A673 (cell line): ENCODE results near the gene CASKIN2. TPM values are rescaled to one million over a fixed set of nuclear protein-coding genes. Genes with fewer than 3 reads are reported as not detected.

Source experiments
- BruUV-seq: library from RNA; stranded (reverse); fragments of 400-500 nt; replicated peaks from 2 replicates; lab custom pipeline; 2021; lab: Mats Ljungman, UMichigan
- CTCF ChIA-PET: fragments of 300-600 bp; sonication (Branson Sonifier 250); formaldehyde crosslinking; loops from one replicate; lab custom pipeline; 2022; ENCODE audit warnings: antibody characterized with exemption; lab: Charles Lee
- POLR2A ChIA-PET: fragments of 300-600 bp; sonication (Branson Sonifier 250); formaldehyde crosslinking; loops from one replicate; lab custom pipeline; 2022; ENCODE audit warnings: antibody characterized with exemption; ENCODE audit not compliant: low non-redundant PET; lab: Charles Lee
- DNase-seq: peaks from one replicate; pipeline ENCODE4 v3.0.0-alpha.2; 2015; ENCODE audit warnings: low spot score
- H3K27ac ChIP-seq: fragments of 200-600 bp; sonication (generic); 2 replicates; pipeline ENCODE4 v1.5.1; 2016; ENCODE audit warnings: mixed run types, low read depth, mild to moderate bottlenecking, mixed read lengths, antibody characterized with exemption, low read length; ENCODE audit not compliant: poor library complexity, severe bottlenecking
- H3K27me3 ChIP-seq: fragments of 200-600 bp; sonication (generic); replicated peaks from 2 replicates; pipeline ENCODE4 v1.6.1; 2017; ENCODE audit warnings: mixed run types, low read depth, mild to moderate bottlenecking, mixed read lengths, antibody characterized with exemption, low read length; ENCODE audit not compliant: insufficient read depth, poor library complexity
- H3K36me3 ChIP-seq: fragments of 200-600 bp; sonication (generic); 2 replicates; pipeline ENCODE4 v1.6.1; 2016; ENCODE audit warnings: mixed run types, mild to moderate bottlenecking, mixed read lengths, antibody characterized with exemption, low read length; ENCODE audit not compliant: insufficient read depth, poor library complexity, severe bottlenecking
- H3K4me1 ChIP-seq: fragments of 200-600 bp; sonication (generic); 2 replicates; pipeline ENCODE4 v1.6.1; 2017; ENCODE audit warnings: mixed run types, mild to moderate bottlenecking, mixed read lengths, antibody characterized with exemption, low read length; ENCODE audit not compliant: insufficient read depth, poor library complexity, severe bottlenecking
- H3K4me3 ChIP-seq: fragments of 200-600 bp; sonication (generic); 2 replicates; pipeline ENCODE4 v1.5.1; 2016; ENCODE audit warnings: low read depth, mixed run types, mild to moderate bottlenecking, mixed read lengths, low read length; ENCODE audit not compliant: poor library complexity, severe bottlenecking
- H3K9me3 ChIP-seq: fragments of 200-600 bp; sonication (generic); 2 replicates; pipeline ENCODE4 v1.6.1; 2016; ENCODE audit warnings: mixed run types, low read depth, mild to moderate bottlenecking, mixed read lengths, antibody characterized with exemption, low read length; ENCODE audit not compliant: poor library complexity, severe bottlenecking
- EZH2 ChIP-seq: fragments of 200-600 bp; sonication (generic); IDR thresholded peaks from 2 replicates; pipeline ENCODE4 v1.6.1; 2017; ENCODE audit warnings: borderline replicate concordance, low read depth, mild to moderate bottlenecking, mixed read lengths, antibody characterized with exemption, low read length; ENCODE audit not compliant: poor library complexity, severe bottlenecking
- intact Hi-C: fragments of 100-400 bp; cut with micrococcal nuclease; formaldehyde crosslinking; loops from one replicate; pipeline ENCODE4 v1.10.0; 2022; ENCODE audit not compliant: unreplicated experiment
- total RNA-seq: library from RNA; stranded (reverse); gene quantifications from 2 replicates; pipeline ENCODE4 v1.2.3, GENCODE V29; 2021
- TF ChIP-seq, protein P1 (sequence below): fragments of 300-800, 200-600 bp; sonication (generic); conservative IDR thresholded peaks from 2 replicates; pipeline ENCODE4 v1.5.1; 2017; ENCODE audit warnings: low read depth, mild to moderate bottlenecking, antibody characterized with exemption, low read length, moderate library complexity, mixed read lengths

CASKIN2 gene
- total RNA-seq, 1 experiment from 2014 or later, result 32.6 TPM

DNA sequence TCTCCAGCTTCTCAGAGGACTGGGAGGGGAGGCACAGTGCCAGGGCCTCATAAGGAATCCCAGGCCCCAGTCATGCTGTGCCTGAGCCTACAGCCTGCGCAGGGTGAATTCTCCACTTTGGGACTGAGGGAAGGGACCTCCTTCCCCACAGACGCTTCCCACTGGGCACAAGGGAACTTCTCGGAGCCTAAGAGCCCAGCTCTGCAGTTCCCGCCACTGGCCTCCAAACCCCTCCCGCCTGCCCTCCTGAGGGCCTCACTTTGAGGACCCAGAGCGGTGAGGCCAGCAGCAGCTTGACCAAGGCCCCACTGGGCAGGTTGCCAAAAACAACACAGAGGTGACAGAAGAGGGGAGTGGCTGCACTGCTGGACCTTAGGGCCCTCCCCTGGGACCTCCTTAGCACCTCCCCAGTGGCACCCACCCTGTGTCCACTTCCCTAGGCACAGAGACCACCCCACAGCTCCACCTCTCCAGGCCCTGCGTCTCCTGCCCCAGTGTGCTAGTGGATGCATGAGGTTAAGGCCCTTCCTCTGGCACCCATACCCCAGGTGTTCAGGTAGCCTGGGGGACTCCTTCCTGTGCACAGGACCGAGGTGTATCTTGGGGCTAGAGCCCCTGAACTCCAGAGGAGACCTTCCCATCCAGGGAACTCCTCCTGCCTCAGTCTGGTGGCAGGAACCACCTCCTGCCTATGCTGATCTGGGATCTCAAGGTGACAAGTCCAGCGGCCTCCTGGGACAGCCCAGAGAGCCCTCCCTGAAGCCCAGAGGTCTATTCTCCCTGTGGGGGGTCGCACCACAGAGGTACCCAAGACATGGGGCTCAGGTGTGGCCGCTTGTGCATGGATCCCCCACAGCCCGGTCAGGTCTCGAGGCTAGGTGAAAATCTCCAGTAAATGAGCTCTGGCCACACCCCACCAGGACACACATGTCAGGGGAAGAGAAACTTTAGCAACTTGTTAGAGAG lies 3.4 kb downstream of the CASKIN2 start:
- Histone ChIP-seq H3K4me3 (no peak overlapping the region), H3K27ac (no peak overlapping the region), H3K27me3 (no peaks in the 10 kb centered on the region), H3K9me3 (no peaks in the 10 kb centered on the region), H3K4me1 (no peaks in the 10 kb centered on the region), H3K36me3 (peaks cover 4% of the 10 kb centered on the region)
- POLR2A ChIA-PET, result no interaction called here
- BruUV-seq, result no TSS peak
- no peak for DNase-seq
- intact Hi-C loops, result no loop called here
- CTCF ChIA-PET, result no interaction called here
- TF ChIP-seq EZH2, result no peak
- TF ChIP-seq, protein P1, sequence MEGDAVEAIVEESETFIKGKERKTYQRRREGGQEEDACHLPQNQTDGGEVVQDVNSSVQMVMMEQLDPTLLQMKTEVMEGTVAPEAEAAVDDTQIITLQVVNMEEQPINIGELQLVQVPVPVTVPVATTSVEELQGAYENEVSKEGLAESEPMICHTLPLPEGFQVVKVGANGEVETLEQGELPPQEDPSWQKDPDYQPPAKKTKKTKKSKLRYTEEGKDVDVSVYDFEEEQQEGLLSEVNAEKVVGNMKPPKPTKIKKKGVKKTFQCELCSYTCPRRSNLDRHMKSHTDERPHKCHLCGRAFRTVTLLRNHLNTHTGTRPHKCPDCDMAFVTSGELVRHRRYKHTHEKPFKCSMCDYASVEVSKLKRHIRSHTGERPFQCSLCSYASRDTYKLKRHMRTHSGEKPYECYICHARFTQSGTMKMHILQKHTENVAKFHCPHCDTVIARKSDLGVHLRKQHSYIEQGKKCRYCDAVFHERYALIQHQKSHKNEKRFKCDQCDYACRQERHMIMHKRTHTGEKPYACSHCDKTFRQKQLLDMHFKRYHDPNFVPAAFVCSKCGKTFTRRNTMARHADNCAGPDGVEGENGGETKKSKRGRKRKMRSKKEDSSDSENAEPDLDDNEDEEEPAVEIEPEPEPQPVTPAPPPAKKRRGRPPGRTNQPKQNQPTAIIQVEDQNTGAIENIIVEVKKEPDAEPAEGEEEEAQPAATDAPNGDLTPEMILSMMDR, result no peak

GRCh38 chr17:75511270-75511609 lies 4.1 kb downstream of the CASKIN2 start:
- no peak for TF ChIP-seq EZH2
- TF ChIP-seq, protein P1, result no peak
- BruUV-seq, result no TSS peak
- ChIA-PET POLR2A (no interaction called here), CTCF (no interaction called here)
- Histone ChIP-seq H3K9me3 (no peaks in the 10 kb centered on the region), H3K4me1 (no peaks in the 10 kb centered on the region), H3K27ac (no peak overlapping the region), H3K4me3 (no peak overlapping the region), H3K27me3 (no peaks in the 10 kb centered on the region), H3K36me3 (peaks cover 4% of the 10 kb centered on the region)
- DNase-seq, result no peak
- intact Hi-C loops, result no loop called here

- CTCF ChIA-PET, result no interaction called here
- Histone ChIP-seq H3K36me3 (peaks cover 9% of the 10 kb centered on the region), H3K4me3 (no peak overlapping the region), H3K27me3 (no peaks in the 10 kb centered on the region), H3K27ac (no peak overlapping the region), H3K4me1 (no peaks in the 10 kb centered on the region), H3K9me3 (no peaks in the 10 kb centered on the region)
- TF ChIP-seq, protein P1, result no peak
- no peak for TF ChIP-seq EZH2
- no TSS peak for BruUV-seq
- no peak for DNase-seq
- intact Hi-C loops, result no loop called here
- POLR2A ChIA-PET, result no interaction called here
Observed at GRCh38 chr17:75509528-75510258, 5.6 kb downstream of the CASKIN2 start.
